HG03135 (cell line): ENCODE measurements around the gene FAM163A.
"Not testable (repeated sequence)": the region's sequence is repeated elsewhere in the genome, so short reads cannot be mapped to it uniquely, and the experiment has no call there.

Experiments
- ATAC-seq: cut with Tn5 transposase; IDR thresholded peaks from one replicate; pipeline ENCODE4 v1.9.1; 2021; ENCODE audit warnings: mild to moderate bottlenecking, moderate library complexity; ENCODE audit not compliant: unreplicated experiment

The FAM163A gene

DNA sequence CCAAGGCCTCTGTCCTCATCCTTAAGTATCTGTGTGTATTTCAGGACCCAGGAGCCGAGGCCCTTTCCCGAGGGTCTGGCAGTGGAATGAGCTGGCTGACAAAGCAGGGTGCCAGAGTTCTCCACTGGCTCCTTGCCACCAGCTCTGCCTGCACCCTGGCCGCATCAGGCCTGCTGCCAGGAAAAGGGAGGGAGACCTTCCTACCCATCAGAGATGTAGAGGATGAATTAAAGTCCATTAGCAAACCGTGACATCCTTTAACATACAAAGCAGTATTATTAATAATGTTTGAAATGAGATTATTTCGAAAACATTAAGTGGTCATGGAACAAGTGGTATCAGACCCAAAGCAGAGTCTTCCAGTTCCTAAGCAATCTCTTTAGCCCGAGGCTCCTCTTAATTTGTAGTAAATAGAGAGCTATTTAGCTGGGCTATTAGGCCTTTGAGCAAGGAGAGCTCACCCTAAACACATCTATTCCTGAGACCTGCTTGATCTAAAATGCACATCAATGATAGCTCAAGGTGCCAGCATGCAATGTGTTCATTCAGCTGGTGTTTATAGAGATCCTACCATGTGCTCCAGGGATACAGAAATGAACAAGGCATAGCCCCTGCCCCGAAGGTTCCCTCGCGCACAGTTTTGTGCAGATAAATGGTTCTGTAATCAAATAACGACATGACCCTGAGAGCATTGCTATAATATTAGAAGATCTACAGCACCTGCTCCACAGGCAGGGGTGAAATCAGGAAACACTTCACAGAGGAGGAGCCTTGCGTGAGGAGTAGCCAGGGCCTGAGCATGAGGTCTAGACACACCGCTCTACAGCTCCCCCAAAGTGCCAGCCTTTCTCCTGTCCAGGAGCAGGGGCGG is 44.0 kb downstream of the FAM163A start:
- no peak for ATAC-seq

DNA sequence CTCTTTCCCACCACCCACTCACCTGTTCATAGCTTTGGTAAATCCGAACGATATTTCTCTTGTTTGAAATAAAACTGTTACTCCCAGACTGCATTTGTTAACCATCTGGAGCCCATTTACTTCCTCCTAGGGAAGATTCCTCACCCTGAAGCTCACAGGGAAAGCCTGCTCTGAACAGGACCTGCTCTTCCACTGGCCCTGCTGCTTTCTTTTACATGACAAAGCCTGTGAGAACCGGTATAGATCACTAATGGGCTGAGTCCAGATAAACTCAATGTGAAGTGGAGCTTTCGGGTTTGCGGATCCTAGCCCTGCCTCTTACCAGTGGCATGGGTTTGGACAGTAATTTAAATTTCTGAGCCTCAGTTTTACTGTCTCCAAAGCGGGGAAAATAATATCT is 45.2 kb downstream of the FAM163A start:
- ATAC-seq = no peak

DNA sequence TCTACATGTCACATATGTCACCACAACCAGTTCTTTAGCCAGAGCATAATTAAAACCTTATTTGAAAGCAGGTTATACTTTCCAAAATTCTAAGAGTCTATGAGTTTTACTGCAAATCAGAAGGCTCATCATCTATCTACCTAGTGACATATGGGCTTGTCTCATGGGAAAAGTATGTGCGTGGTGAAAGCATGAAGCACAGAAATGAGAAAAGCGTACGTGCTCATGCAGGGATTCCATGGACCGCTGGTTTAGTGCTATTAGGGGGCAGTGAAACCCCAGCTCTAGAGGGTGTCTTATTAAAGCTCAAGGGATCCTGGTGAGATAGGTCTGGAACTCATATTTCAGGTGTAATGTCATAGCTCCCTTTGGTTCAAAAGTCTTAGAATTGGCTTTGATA is 50.2 kb downstream of the FAM163A start:
- ATAC-seq = no peak

DNA sequence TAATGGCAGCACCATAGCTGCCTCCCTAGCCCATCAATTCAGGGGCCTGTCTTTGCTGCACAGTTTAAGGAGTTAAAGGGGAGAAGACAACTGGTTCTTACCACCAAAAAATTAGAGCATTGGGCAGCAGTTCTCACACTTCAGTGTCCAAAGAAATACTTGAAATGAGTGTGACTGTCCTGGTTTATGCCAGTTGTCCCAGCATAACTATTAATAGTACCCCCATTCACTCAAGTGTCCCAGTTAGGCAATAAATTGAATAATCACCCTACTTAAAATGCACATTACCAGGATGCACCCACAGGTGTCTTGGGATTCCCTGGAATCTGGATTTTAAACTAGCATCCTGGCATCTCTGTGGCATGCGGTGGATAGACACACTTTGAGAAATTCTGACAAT is 51.1 kb downstream of the FAM163A start:
- no peak for ATAC-seq

DNA sequence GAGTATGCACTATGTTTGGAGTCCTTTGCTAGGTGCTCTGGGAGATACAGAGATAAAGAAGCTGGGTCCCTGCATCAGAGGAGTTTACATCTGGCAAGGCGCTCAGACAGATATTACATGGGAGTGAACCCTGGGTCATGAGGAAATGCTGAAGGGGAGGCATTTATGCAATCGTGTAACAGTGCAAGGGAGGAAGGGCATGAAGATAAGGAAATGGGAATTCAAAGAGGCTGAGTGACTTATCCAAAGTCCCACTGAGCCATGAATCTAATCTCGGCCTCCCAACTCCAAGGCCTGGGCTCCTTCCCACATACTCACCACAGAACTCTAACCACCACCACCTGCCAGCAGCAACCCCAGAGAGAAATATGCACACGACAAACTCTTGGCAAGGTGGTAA is 51.6 kb downstream of the FAM163A start:
- no peak for ATAC-seq

DNA sequence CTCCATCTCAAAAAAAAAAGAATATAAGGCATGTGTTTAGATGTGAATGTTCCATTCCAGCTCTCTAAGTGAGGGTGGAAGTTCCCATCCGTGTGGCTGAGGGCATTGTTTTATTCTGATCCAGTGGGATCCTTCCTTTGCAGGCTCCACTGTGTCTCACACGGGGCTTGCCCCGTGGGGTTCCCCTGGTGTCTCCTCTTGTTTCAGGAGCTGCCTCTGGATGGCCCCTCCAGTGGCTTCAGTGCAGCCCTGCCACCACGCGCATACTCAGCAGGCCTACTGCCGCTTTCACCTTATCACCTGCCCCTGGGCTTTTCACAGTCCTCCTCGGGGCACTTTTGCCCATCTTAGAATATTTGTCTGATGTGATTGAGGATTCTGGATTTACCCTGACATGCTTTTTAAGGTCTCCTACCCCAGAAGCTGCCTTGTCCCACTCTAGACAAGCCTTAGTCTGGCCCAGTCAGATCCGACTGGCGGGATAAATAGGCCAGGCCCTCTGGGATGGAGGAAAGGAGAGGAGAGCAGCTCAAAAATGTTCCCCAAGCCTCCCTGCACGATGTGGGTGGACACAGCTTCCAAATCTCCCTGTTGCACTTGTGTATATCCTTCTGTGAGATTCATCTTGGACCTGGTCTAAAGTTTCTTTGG is 55.2 kb downstream of the FAM163A start:
- no peak for ATAC-seq

DNA sequence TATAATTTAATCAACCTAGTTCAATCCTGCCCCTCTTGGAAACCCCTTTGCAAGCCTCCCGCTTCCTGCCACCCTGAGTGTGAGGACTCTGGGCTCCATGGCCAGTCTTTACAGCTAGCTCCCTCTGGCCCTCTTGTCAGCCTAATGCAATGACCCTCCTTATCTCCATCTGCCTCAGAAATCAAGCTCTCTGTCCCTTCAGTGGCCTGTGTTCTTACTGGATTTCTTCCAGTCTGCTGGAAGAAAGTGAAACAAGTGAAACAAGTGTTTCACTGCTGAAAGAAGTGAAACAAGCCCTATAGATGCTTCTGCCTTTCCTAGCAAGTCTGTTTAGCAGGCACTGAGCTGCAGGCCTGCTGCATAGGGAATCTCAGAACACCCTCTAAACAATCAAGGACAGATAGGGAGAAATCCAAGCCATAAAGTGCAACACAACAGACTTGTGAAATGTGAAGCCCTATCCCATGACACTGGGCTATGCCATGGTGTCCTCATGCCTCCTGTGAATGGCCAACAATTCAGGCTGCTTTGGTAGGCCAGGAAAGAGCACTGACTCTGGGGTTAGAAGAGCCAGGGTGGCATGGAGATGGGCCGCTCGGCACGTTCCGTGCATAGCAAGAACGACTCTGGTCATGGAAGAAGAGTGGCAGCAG is 55.9 kb downstream of the FAM163A start:
- ATAC-seq = no peak

DNA sequence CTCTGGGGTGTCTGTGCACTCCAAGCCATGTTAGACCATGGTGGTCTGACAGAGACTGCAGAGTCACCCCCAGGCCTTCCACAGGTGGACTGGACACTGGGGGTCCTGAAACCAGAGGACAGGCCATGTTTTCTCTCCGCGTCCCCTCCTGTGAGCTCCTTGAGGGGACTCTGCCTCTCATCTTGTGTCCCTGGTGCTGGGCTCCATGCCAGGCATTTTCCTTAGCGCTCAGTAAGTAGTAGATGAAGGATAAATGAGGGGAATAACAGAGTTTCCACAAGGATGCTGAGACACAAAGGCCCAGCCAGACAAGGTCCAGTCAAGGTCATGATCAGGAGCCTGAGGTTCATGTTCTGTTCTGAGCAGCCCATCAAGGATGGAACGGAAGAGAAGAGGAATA is 57.4 kb downstream of the FAM163A start:
- ATAC-seq = no peak

DNA sequence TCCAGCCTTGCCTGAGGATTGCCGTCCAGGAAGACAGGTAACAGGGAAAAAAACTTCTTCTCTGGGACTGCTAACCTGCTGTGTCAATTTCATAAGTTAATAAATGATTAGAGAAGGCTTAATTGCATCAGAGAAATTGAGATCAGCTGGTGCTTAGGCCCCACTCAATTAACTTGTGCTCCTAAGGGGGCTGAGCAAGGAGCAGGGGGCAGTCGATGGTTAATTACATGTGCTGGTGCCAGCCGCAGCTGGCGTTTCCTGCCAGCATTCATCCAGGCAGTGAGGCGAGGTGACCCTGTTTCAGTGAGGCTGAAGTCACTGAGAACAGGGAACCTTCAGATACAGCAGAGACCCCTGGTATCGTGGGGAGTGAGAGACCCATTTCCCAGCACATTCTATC is 60.0 kb downstream of the FAM163A start:
- ATAC-seq = no peak

DNA sequence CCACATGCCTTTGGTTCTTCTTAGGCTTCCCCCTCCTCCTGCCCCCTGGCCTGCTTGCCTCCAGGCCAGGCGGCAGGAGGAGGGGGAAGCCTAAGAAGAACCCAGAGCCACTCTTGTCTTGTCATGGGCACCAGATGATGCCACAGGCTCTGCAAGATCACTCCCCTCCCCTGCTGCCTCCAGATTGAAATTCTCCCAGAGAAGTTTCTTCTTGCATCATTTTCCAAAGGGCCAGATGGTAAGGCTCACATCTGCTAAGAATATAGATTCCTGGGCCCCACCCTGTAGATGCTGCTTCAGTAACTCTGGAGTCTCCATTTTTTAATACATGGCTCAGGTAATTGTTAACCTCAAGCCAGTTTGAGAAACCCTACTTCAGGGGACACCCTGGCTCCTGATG is 60.8 kb downstream of the FAM163A start:
- no peak for ATAC-seq

DNA sequence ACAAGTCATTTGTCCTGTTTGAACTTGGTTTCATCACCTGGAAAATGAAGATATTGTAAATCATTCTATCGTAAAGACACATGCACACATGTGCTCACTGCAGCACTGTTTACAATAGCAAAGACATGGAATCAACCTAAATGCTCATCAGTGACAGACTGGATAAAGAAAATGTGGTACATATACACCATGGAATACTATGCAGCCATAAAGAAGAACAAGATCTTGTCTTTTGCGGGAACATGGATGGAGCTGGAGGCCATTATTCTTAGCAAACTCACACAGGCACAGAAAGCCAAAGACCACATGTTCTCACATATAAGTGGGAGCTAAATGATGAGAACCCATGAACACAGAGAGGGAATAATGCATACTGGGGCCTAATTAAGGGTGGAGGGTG is 61.3 kb downstream of the FAM163A start:
- ATAC-seq = not testable (repeated sequence)

DNA sequence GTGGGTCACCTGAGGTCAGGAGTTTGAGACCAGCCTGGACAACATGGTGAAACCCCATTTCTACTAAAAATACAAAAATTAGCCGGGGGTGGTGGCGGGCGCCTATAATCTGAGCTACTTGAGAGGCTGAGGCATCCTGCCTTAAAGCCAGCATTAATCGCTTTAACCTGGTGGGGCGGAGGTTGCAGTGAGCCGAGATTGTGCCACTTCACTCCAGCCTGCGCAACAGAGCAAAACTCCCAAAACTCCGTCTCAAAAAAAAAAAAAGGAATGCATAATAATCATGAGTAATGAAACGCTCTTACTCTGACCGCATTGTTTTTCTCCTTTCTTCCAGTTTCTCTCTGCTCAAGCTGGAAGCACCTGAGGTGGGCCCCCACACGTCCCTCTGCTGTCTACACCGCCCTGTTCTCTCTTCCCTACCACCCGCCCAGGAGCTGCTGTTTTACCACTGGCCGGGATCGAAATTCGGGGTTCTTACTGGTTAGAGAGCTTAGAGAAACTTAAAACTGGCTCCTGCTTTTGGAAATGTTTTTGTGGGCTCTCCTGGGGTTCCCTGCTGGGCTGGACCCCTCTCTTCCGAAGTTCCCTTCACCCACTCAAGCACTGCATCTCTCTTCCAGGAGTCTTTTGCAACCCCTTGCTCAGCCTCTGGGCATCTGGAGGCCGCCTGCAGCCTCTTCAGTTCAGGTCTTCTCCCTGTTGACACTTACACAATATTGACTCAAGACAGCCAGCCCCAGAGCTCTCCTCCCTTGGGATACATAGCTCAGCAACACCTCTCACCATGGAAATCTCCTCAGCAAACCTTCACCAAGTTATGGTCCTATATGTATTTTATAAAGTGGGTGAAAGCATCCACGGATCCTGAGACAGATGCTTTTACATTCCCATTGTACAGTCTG is 62.5 kb downstream of the FAM163A start:
- ATAC-seq = no peak

DNA sequence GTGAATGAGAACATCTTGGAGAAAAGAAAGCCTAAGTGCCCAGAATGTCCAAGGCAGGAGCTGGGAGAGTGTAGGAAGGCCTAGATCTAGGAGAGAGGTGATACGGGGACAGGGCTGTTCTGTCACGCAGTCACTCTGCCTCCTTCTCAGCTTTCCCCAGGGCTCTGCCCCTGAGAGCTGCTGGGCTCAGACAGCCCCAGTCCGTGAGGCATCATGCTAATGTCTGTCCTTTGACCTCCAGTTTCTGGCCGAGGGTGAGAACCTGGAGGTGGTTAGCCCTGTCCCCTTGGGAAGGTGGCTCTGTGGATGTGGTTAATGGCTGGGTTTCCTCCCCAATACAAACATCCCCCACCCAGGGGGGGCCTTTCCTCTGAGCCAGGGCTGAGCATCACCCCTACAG is 63.2 kb downstream of the FAM163A start:
- ATAC-seq = no peak

DNA sequence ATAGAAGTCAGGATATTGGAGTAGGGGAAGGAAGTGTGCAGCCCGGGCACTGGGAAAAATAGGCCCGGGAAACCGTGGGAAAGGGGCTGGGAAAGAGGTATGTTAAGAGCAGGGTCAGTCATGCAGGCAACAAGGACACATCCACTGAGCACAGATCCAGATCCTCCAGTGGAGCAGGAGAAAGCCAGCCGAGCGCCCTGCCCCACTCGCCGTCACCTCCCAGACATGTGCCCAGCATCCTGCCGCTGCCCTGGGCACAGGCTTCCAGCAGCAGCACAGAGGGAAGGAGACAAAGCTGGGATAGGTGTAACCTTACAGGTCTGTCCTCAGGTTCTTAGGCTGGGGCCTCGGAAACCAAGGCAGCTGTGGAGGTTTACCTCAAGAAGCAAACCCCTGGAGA is 64.2 kb downstream of the FAM163A start:
- no peak for ATAC-seq

DNA sequence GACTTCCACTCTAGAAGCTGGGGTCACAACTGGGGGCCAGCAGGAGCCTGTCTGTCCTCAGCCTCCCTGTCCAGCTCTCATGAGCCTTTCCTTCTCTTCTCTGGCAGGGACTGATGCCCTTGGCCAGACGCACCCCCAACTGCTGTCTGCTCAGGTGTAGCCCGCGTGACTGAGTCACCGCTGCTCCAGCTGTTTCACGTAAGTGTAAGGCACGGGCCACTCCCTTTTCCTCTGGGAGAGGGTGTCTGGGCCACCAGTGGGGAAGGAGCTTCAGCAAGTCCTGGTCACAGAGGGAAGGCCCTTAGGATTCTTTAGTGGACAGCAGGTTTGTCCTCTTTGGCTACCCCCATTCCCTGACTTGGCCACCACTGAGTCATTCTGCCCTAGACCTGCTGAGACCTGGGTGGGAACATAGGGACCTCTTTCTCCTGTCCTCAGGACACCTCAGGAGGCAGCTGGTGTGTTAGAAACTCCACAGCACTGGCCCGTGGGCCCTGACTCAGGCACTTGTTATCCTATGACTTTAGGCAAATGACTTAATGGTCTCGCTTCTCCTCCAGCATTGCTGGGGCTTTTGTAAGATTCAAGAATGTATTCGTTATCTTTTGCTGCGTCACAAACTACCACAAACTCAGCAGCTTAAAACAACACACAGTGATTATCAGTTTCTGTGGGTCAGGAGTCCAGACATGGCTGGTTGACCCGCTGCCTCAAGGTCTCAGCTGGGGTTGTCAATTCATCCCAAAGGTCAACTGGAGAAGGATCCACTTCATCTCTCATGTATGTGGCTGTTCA is 64.8 kb downstream of the FAM163A start:
- ATAC-seq = no peak

DNA sequence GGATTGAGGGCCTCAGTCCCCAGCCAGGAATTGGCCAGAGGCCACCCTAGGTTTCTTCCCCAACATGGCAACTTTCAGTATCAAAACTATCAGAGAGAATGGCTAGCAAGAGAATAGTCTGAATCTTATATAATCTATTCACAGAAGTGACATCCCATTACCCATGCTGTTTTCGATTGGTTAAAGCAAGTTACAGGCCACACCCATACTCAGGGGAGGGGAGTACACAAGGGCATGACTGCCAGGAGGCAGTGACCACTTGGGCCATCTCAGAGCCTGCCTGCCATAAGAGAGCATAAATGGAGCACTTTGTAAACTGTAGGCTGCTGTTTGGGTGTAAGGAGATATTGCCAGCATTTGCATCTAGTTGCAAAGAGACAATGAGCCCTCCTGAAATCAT is 65.4 kb downstream of the FAM163A start:
- ATAC-seq = no peak

DNA sequence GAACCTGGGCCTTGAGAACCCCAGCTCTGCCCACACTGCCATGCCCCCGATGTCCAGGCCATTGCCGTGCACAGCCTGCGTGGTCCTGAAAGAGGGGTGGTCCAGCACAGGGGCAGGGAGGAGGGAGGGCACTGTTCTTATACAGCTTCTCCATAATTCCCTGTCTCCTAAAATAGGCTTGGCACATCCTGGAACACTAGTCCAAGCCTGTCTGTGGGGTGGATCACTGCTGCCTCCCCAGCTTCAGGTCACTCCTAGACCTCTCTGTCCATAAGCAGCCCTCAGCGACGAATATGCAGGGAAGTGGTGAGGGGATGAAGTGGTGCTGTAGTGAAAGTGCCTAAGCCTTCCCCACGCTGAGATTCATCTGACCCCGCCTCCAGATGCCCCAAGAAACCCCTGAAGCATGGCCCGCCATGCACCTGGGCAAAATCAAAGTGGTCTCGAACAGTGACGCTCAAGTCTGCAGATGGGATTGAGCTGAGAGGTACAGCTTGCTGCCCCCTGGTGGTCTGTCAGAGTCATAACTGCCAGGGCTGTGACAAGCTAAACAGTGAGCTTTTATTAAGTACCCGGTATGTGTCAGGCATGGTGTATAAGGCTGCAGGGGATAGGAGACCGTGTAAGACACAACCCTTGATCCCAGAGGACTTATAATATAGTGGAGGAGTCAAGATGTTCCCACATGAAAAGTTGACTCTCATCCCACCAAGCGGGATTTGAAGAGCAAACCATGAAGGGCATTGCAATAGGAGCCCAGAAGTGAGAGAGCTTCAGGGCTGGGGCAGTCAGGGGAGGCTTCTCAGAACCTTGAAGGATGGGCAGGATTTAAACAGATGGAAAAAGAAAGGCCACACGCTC is 66.6 kb downstream of the FAM163A start:
- ATAC-seq = peak; percentile 75

DNA sequence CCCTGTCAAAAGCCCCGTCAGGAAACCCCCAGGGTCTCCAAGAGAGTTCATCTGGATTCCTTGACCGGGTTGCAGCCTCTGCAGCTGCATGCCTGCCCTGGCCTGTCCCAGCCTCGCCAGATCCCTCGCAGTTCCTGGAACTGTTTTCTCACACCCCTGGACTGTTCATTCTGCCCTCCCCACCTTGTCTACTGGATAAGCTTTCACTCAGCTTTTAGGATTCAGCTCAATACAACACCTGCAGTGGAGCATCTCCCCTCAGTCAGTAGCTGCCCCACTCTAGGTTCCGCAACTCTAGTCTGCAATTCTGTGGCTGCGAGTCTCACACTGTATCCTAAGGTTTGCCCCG is 67.2 kb downstream of the FAM163A start:
- ATAC-seq = no peak

DNA sequence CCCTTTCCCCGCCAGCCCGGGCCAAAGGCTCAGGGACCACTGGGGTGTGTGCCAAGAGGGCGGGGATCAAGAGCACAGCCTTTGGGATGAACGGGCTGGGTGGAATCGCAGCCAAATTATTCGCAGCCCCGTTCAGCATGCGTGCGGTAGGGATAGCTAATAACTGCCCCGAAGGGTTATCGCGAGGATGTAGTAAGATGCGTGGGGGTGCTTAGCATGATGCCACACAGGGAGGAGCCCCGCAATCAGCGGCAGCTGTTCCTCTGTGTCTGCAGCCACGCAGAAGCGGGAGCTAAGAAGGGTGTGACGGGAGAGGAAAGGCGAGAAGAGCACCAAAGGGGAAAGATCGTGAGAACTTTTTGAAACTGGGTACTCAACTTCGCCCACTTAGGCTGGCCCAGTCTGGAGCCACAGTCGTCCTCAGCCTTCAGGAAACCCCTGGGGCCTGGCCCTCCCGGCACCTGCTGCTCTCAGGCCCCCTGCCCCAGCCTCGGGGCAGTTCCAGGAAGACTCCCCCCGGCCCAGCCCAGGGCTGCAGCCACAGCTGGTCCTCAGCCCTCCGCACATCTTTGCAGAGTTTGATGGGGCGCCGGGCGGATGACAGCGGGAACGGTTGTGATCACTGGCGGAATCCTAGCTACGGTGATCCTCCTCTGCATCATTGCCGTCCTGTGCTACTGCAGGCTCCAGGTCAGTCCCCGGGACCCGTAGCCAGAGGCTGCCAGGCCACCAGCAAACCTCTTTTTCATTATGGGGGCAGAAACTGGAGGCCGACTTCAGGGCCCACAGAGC is 69.6 kb downstream of the FAM163A start:
- ATAC-seq = no peak
